ENCODE measurements around the gene TMEM117.

The TMEM117 gene

GRCh38 chr12:43878050-43878449, 42.2 kb downstream of the TMEM117 start:
- H3K4me1 ChIP-seq (ENCODE audit: control insufficient read depth in 1 of 2, insufficient read depth in 2 of 2, low read length in 2 of 2): no peaks in the 10 kb centered on the region
- H4K12ac ChIP-seq (ENCODE audit: low read depth, low read length): no peak overlapping the region
- H3K79me2 ChIP-seq (ENCODE audit: control insufficient read depth, insufficient read depth, low read length, poor library complexity): no peaks in the 10 kb centered on the region
- no peaks in the 10 kb centered on the region for H3K27me3 ChIP-seq (ENCODE audit: insufficient read depth, low read length)
- WGBS (ENCODE audit: extremely low coverage, insufficient coverage, insufficient read length): no CpG with 5 or more reads among the region's 3 CpGs
- no peak for DNase-seq
- H3K14ac ChIP-seq (ENCODE audit: low read length): no peak overlapping the region
- H3K23ac ChIP-seq (ENCODE audit: low read length): no peak overlapping the region
- no peak overlapping the region for H4K91ac ChIP-seq (ENCODE audit: low read depth, low read length)
- H3K27ac ChIP-seq (ENCODE audit: low read depth, low read length): no peak overlapping the region
- no peak overlapping the region for H2BK5ac ChIP-seq (ENCODE audit: low read depth, low read length, poor library complexity)
- no peak overlapping the region for H2BK12ac ChIP-seq (ENCODE audit: low read length)
- no peak overlapping the region for H3K9ac ChIP-seq (ENCODE audit: low read length)
- H2AK5ac ChIP-seq (ENCODE audit: low read length): no peak overlapping the region
- H3K9me3 ChIP-seq (ENCODE audit: insufficient read depth, low read depth, low read length): no peaks in the 10 kb centered on the region
- H3K18ac ChIP-seq (ENCODE audit: low read length): no peak overlapping the region
- H3K4me2 ChIP-seq (ENCODE audit: low read length): no peak overlapping the region
- no peak overlapping the region for H3K4me3 ChIP-seq (ENCODE audit: low read depth, low read length)
- H3K36me3 ChIP-seq (ENCODE audit: control insufficient read depth in 1 of 2, insufficient read depth in 2 of 2, low read length in 2 of 2): no peaks in the 10 kb centered on the region
- no peaks in the 10 kb centered on the region for H3K79me1 ChIP-seq (ENCODE audit: low read length)
- no peak overlapping the region for H2AFZ ChIP-seq (ENCODE audit: insufficient read depth, low read length, poor library complexity)
- H3K4ac ChIP-seq (ENCODE audit: low read depth, low read length): no peak overlapping the region
- no peak overlapping the region for H2BK120ac ChIP-seq (ENCODE audit: insufficient read depth, low read length, poor library complexity)
- H4K8ac ChIP-seq (ENCODE audit: low read depth, low read length): no peak overlapping the region

GRCh38 chr12:43880547-43880946, 44.7 kb downstream of the TMEM117 start:
- no peak overlapping the region for H3K4me2 ChIP-seq (ENCODE audit: low read length)
- H2BK12ac ChIP-seq (ENCODE audit: low read length): no peak overlapping the region
- no peak overlapping the region for H3K4me3 ChIP-seq (ENCODE audit: low read depth, low read length)
- H2AFZ ChIP-seq (ENCODE audit: insufficient read depth, low read length, poor library complexity): no peak overlapping the region
- H3K4me1 ChIP-seq (ENCODE audit: control insufficient read depth in 1 of 2, insufficient read depth in 2 of 2, low read length in 2 of 2): peaks cover 0 to 4% of the 10 kb centered on the region in 2 experiments
- no peaks in the 10 kb centered on the region for H3K9me3 ChIP-seq (ENCODE audit: insufficient read depth, low read depth, low read length)
- no CpG with 5 or more reads among the region's 1 CpG for WGBS (ENCODE audit: extremely low coverage, insufficient coverage, insufficient read length)
- no peak overlapping the region for H4K8ac ChIP-seq (ENCODE audit: low read depth, low read length)
- no peak overlapping the region for H3K18ac ChIP-seq (ENCODE audit: low read length)
- H3K23ac ChIP-seq (ENCODE audit: low read length): no peak overlapping the region
- H3K36me3 ChIP-seq (ENCODE audit: control insufficient read depth in 1 of 2, insufficient read depth in 2 of 2, low read length in 2 of 2): no peaks in the 10 kb centered on the region
- H2BK5ac ChIP-seq (ENCODE audit: low read depth, low read length, poor library complexity): no peak overlapping the region
- H4K91ac ChIP-seq (ENCODE audit: low read depth, low read length): no peak overlapping the region
- H3K27me3 ChIP-seq (ENCODE audit: insufficient read depth, low read length): no peaks in the 10 kb centered on the region
- no peak for DNase-seq
- H3K79me1 ChIP-seq (ENCODE audit: low read length): no peaks in the 10 kb centered on the region
- no peak overlapping the region for H3K14ac ChIP-seq (ENCODE audit: low read length)
- no peak overlapping the region for H4K12ac ChIP-seq (ENCODE audit: low read depth, low read length)
- no peak overlapping the region for H3K27ac ChIP-seq (ENCODE audit: low read depth, low read length)
- no peak overlapping the region for H3K4ac ChIP-seq (ENCODE audit: low read depth, low read length)
- H3K79me2 ChIP-seq (ENCODE audit: control insufficient read depth, insufficient read depth, low read length, poor library complexity): no peaks in the 10 kb centered on the region
- H2BK120ac ChIP-seq (ENCODE audit: insufficient read depth, low read length, poor library complexity): no peak overlapping the region
- no peak overlapping the region for H3K9ac ChIP-seq (ENCODE audit: low read length)
- H2AK5ac ChIP-seq (ENCODE audit: low read length): no peak overlapping the region

GRCh38 chr12:43882578-43883178, 46.8 kb downstream of the TMEM117 start:
- peak; percentile 28 to 80 for DNase-seq
- no CpG with 5 or more reads among the region's 2 CpGs for WGBS (ENCODE audit: extremely low coverage, insufficient coverage, insufficient read length)

GRCh38 chr12:43883311-43883710, 47.4 kb downstream of the TMEM117 start:
- Histone ChIP-seq H3K79me2 (ENCODE audit: control insufficient read depth, insufficient read depth, low read length, poor library complexity) (no peaks in the 10 kb centered on the region), H3K9me3 (ENCODE audit: insufficient read depth, low read depth, low read length) (no peaks in the 10 kb centered on the region), H3K18ac (ENCODE audit: low read length) (no peak overlapping the region), H3K36me3 (ENCODE audit: control insufficient read depth in 1 of 2, insufficient read depth in 2 of 2, low read length in 2 of 2) (no peaks in the 10 kb centered on the region), H3K9ac (ENCODE audit: low read length) (no peak overlapping the region), H3K14ac (ENCODE audit: low read length) (no peak overlapping the region), H4K91ac (ENCODE audit: low read depth, low read length) (no peak overlapping the region), H4K12ac (ENCODE audit: low read depth, low read length) (no peak overlapping the region), H3K4me1 (ENCODE audit: control insufficient read depth in 1 of 2, insufficient read depth in 2 of 2, low read length in 2 of 2) (peaks cover 0 to 4% of the 10 kb centered on the region in 2 experiments), H3K23ac (ENCODE audit: low read length) (no peak overlapping the region), H3K4ac (ENCODE audit: low read depth, low read length) (no peak overlapping the region), H2BK5ac (ENCODE audit: low read depth, low read length, poor library complexity) (no peak overlapping the region), H2AFZ (ENCODE audit: insufficient read depth, low read length, poor library complexity) (no peak overlapping the region), H3K27me3 (ENCODE audit: insufficient read depth, low read length) (no peaks in the 10 kb centered on the region), H3K4me2 (ENCODE audit: low read length) (no peak overlapping the region), H3K27ac (ENCODE audit: low read depth, low read length) (no peak overlapping the region), H3K79me1 (ENCODE audit: low read length) (no peaks in the 10 kb centered on the region), H2BK12ac (ENCODE audit: low read length) (no peak overlapping the region), H3K4me3 (ENCODE audit: low read depth, low read length) (no peak overlapping the region), H2AK5ac (ENCODE audit: low read length) (no peak overlapping the region), H2BK120ac (ENCODE audit: insufficient read depth, low read length, poor library complexity) (no peak overlapping the region), H4K8ac (ENCODE audit: low read depth, low read length) (no peak overlapping the region)
- WGBS (ENCODE audit: extremely low coverage, insufficient coverage, insufficient read length): no CpG with 5 or more reads among the region's 2 CpGs
- DNase-seq: no peak

More at GRCh38 chr12:43882578-43883178, 46.8 kb downstream of the TMEM117 start:
- Histone ChIP-seq H2AFZ (ENCODE audit: insufficient read depth, low read length, poor library complexity) (no peak overlapping the region), H4K91ac (ENCODE audit: low read depth, low read length) (no peak overlapping the region), H4K12ac (ENCODE audit: low read depth, low read length) (no peak overlapping the region), H3K18ac (ENCODE audit: low read length) (no peak overlapping the region), H3K9ac (ENCODE audit: low read length) (no peak overlapping the region), H3K14ac (ENCODE audit: low read length) (no peak overlapping the region), H3K4ac (ENCODE audit: low read depth, low read length) (no peak overlapping the region), H2BK5ac (ENCODE audit: low read depth, low read length, poor library complexity) (no peak overlapping the region), H3K4me1 (ENCODE audit: control insufficient read depth in 1 of 2, insufficient read depth in 2 of 2, low read length in 2 of 2) (peaks cover 0 to 4% of the 10 kb centered on the region in 2 experiments), H3K27me3 (ENCODE audit: insufficient read depth, low read length) (no peaks in the 10 kb centered on the region), H3K4me3 (ENCODE audit: low read depth, low read length) (no peak overlapping the region), H3K79me2 (ENCODE audit: control insufficient read depth, insufficient read depth, low read length, poor library complexity) (no peaks in the 10 kb centered on the region), H3K79me1 (ENCODE audit: low read length) (no peaks in the 10 kb centered on the region), H3K27ac (ENCODE audit: low read depth, low read length) (no peak overlapping the region), H3K23ac (ENCODE audit: low read length) (no peak overlapping the region), H4K8ac (ENCODE audit: low read depth, low read length) (no peak overlapping the region), H3K4me2 (ENCODE audit: low read length) (no peak overlapping the region), H2BK120ac (ENCODE audit: insufficient read depth, low read length, poor library complexity) (no peak overlapping the region), H2BK12ac (ENCODE audit: low read length) (no peak overlapping the region), H3K9me3 (ENCODE audit: insufficient read depth, low read depth, low read length) (no peaks in the 10 kb centered on the region), H2AK5ac (ENCODE audit: low read length) (no peak overlapping the region), H3K36me3 (ENCODE audit: control insufficient read depth in 1 of 2, insufficient read depth in 2 of 2, low read length in 2 of 2) (no peaks in the 10 kb centered on the region)

All from trophoblast cell (in vitro differentiated cells and primary cell).